ENCODE data around the gene EMX1. TPM values are rescaled to one million over a fixed set of nuclear protein-coding genes. Genes with fewer than 3 reads are reported as not detected.

EMX1 gene
- total RNA-seq, 1 donor from 2014 or later, result 2.6 TPM

DNA sequence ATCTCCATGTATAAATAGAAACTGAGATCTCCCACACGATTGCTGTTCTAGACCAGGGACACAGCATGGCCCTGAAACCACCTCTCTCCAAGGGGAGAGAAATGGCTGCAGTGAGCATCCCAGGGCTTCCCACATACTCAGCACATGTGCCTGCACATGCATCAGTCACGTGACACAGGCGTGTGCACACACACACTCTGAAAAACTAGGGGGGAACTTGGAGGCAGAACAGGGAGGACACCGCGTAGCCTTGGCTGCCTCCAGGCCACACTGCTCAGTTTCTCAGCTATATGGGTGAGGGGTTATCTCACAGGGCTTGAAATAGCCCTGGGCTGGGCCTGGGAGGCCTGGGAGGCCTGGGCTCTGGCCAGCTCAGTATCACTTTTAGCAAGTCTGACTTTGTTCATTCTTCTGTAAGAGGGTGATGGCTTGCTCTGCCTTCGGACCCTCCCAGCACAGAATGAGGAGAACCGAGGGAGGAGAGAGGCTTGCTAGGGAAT lies 66.9 kb downstream of the EMX1 start:
- Histone ChIP-seq H3K36me3 (ENCODE audit: control insufficient read depth, insufficient read depth, low read length) (no peaks in the 10 kb centered on the region), H3K27me3 (ENCODE audit: control insufficient read depth, insufficient read depth, low read length) (no peaks in the 10 kb centered on the region), H3K4me3 (ENCODE audit: low read depth, low read length) (no peak overlapping the region)
- TF ChIP-seq, protein P1, sequence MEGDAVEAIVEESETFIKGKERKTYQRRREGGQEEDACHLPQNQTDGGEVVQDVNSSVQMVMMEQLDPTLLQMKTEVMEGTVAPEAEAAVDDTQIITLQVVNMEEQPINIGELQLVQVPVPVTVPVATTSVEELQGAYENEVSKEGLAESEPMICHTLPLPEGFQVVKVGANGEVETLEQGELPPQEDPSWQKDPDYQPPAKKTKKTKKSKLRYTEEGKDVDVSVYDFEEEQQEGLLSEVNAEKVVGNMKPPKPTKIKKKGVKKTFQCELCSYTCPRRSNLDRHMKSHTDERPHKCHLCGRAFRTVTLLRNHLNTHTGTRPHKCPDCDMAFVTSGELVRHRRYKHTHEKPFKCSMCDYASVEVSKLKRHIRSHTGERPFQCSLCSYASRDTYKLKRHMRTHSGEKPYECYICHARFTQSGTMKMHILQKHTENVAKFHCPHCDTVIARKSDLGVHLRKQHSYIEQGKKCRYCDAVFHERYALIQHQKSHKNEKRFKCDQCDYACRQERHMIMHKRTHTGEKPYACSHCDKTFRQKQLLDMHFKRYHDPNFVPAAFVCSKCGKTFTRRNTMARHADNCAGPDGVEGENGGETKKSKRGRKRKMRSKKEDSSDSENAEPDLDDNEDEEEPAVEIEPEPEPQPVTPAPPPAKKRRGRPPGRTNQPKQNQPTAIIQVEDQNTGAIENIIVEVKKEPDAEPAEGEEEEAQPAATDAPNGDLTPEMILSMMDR (IDR thresholded peaks at IDR 0.05; ENCODE audit: insufficient read depth, low read length, poor library complexity, severe bottlenecking), result no peak
- no peak for DNase-seq (ENCODE audit: low read depth)

Other genes starting within 250 kb of the EMX1 start
- 21.8 and 29.7 TPM in 2 replicates for gene EXOC6B, start 91.5 kb upstream of the EMX1 start, total RNA-seq
- gene SPR, start 30.1 kb upstream of the EMX1 start, total RNA-seq, result 15.0 and 18.3 TPM in 2 replicates
- gene SFXN5, start 154.2 kb downstream of the EMX1 start, total RNA-seq, result 7.6 and 13.0 TPM in 2 replicates
- 33.3 and 43.6 TPM in 2 replicates for gene RAB11FIP5, start 195.4 kb downstream of the EMX1 start, total RNA-seq